Activated CD4-positive, alpha-beta memory T cell treated with anti-CD3 and anti-CD28 coated beads for 36 hours (primary cell): ENCODE data around the gene EXOSC3. TPM values are rescaled to one million over a fixed set of nuclear protein-coding genes. Genes with fewer than 3 reads are reported as not detected.
"Not testable (repeated sequence)": the region's sequence is repeated elsewhere in the genome, so short reads cannot be mapped to it uniquely, and the experiment has no call there.

Source experiments
- CTCF ChIA-PET: fragments of 350-600 bp; sonication (Branson Sonifier 250); formaldehyde crosslinking; loops from one replicate; lab custom pipeline; 2021; ENCODE audit warnings: antibody characterized with exemption, inconsistent platforms; lab: Charles Lee
- POLR2A ChIA-PET: fragments of 350-600 bp; sonication (Branson Sonifier 250); formaldehyde crosslinking; loops from one replicate; lab custom pipeline; 2021; ENCODE audit warnings: antibody characterized with exemption; lab: Charles Lee
- DNase-seq: peaks from one replicate; pipeline ENCODE4 v3.0.0-alpha.2; 2020
- H3K27ac Mint-ChIP-seq: one replicate; pipeline ENCODE4 v1.8.0; 2021; ENCODE audit warnings: mixed read lengths
- H3K27me3 Mint-ChIP-seq: one replicate; pipeline ENCODE4 v1.8.0; 2021; ENCODE audit warnings: mixed read lengths
- H3K36me3 Mint-ChIP-seq: one replicate; pipeline ENCODE4 v1.8.0; 2021; ENCODE audit warnings: mixed read lengths
- H3K4me1 Mint-ChIP-seq: one replicate; pipeline ENCODE4 v1.8.0; 2021; ENCODE audit warnings: low read depth, mixed read lengths
- H3K4me3 Mint-ChIP-seq: one replicate; pipeline ENCODE4 v1.8.0; 2021; ENCODE audit warnings: mild to moderate bottlenecking, mixed read lengths
- H3K9me3 Mint-ChIP-seq: one replicate; pipeline ENCODE4 v1.8.0; 2021; ENCODE audit warnings: mixed read lengths
- intact Hi-C: fragments of 100-400 bp; cut with micrococcal nuclease; formaldehyde crosslinking; loops from one replicate; pipeline ENCODE4 v1.15.1; 2023
- total RNA-seq, 2 experiments: library from RNA; stranded (reverse); gene quantifications; one replicate each; pipeline ENCODE4 v1.2.3, GENCODE V29; 2021

EXOSC3 gene
- 10 to 100 TPM; 97.5 to 97.9 TPM for total RNA-seq

- POLR2A ChIA-PET: interaction anchor here (0.8 to 3.3 kb wide), 8 partner anchors 13 to 585 kb away, joined by 3 to 28 read pairs (median 4); partner anchors contain the start of genes DCAF10, TOMM5 and TRMT10B
- intact Hi-C loops: loop anchor here (1.0 to 10.0 kb wide), 5 partner anchors 15 to 300 kb away; partner anchors contain the start of genes DCAF10, POLR1E and TRMT10B
- H3K27me3 Mint-ChIP-seq: no peaks in the 10 kb centered on the region
- H3K4me3 Mint-ChIP-seq: peak within 1 kb of the TSS; percentile 98
- CTCF ChIA-PET: interaction anchor here (1.0 to 1.1 kb wide), 3 partner anchors 11 to 118 kb away, joined by 3 read pairs; no protein-coding TSS in a partner anchor
- peak; percentile 93 for DNase-seq
- H3K27ac Mint-ChIP-seq: peak within 1 kb of the TSS; percentile 93
- H3K9me3 Mint-ChIP-seq: no peaks in the 10 kb centered on the region
- H3K4me1 Mint-ChIP-seq: peaks cover 38% of the 10 kb centered on the region
- peaks cover 34% of the 10 kb centered on the region for H3K36me3 Mint-ChIP-seq
Observed at GRCh38 chr9:37784616-37785483, at the start of gene EXOSC3. EXOSC3 (minus strand) TSS chr9:37785064; CDS start chr9:37785044, 20 bp downstream.

GRCh38 chr9:37827483-37828165 lies 42.8 kb upstream of the EXOSC3 start:
- Mint-ChIP-seq H3K36me3 (peaks cover 26% of the 10 kb centered on the region), H3K4me3 (no peak overlapping the region), H3K27ac (no peak overlapping the region), H3K4me1 (no peaks in the 10 kb centered on the region), H3K9me3 (no peaks in the 10 kb centered on the region), H3K27me3 (no peaks in the 10 kb centered on the region)
- CTCF ChIA-PET: no interaction called here
- POLR2A ChIA-PET: no interaction called here
- DNase-seq: no peak
- intact Hi-C loops: no loop called here

GRCh38 chr9:37825174-37825573 lies 40.3 kb upstream of the EXOSC3 start:
- CTCF ChIA-PET, intact Hi-C loops, H3K27ac Mint-ChIP-seq, H3K4me1 Mint-ChIP-seq, POLR2A ChIA-PET, H3K27me3 Mint-ChIP-seq, H3K4me3 Mint-ChIP-seq, H3K9me3 Mint-ChIP-seq, DNase-seq: not testable (repeated sequence)
- H3K36me3 Mint-ChIP-seq: peaks cover 42% of the 10 kb centered on the region

- H3K27me3 Mint-ChIP-seq: no peaks in the 10 kb centered on the region
- no peaks in the 10 kb centered on the region for H3K4me1 Mint-ChIP-seq
- no peaks in the 10 kb centered on the region for H3K9me3 Mint-ChIP-seq
- H3K27ac Mint-ChIP-seq: no peak overlapping the region
- intact Hi-C loops: no loop called here
- H3K4me3 Mint-ChIP-seq: no peak overlapping the region
- POLR2A ChIA-PET: no interaction called here
- DNase-seq: no peak
- H3K36me3 Mint-ChIP-seq: peaks cover 32% of the 10 kb centered on the region
- CTCF ChIA-PET: no interaction called here
Observed at GRCh38 chr9:37820142-37820541, 35.3 kb upstream of the EXOSC3 start.

GRCh38 chr9:37818849-37819248 lies 34.0 kb upstream of the EXOSC3 start:
- ChIA-PET CTCF (interaction anchor here (0.7 kb wide), 1 partner anchor 184 kb away, joined by 3 read pairs; no protein-coding TSS in a partner anchor), POLR2A (no interaction called here)
- H3K27me3 Mint-ChIP-seq: no peaks in the 10 kb centered on the region
- intact Hi-C loops: no loop called here
- no peaks in the 10 kb centered on the region for H3K9me3 Mint-ChIP-seq
- no peaks in the 10 kb centered on the region for H3K4me1 Mint-ChIP-seq
- H3K27ac Mint-ChIP-seq: no peak overlapping the region
- no peak overlapping the region for H3K4me3 Mint-ChIP-seq
- peaks cover 23% of the 10 kb centered on the region for H3K36me3 Mint-ChIP-seq
- no peak for DNase-seq

GRCh38 chr9:37812773-37813379 lies 28.0 kb upstream of the EXOSC3 start:
- ChIA-PET CTCF (interaction anchor here (0.8 to 1.1 kb wide), 2 partner anchors 11 to 63 kb away, joined by 3 to 4 read pairs; no protein-coding TSS in a partner anchor), POLR2A (no interaction called here)
- no peaks in the 10 kb centered on the region for H3K27me3 Mint-ChIP-seq
- no peak for DNase-seq
- H3K9me3 Mint-ChIP-seq: no peaks in the 10 kb centered on the region
- H3K36me3 Mint-ChIP-seq: peaks cover 2% of the 10 kb centered on the region
- H3K4me3 Mint-ChIP-seq: no peak overlapping the region
- H3K27ac Mint-ChIP-seq: no peak overlapping the region
- peaks cover 5% of the 10 kb centered on the region for H3K4me1 Mint-ChIP-seq
- intact Hi-C loops: no loop called here

- ChIA-PET CTCF (interaction anchor here (0.8 kb wide), 1 partner anchor 62 kb away, joined by 4 read pairs; no protein-coding TSS in a partner anchor), POLR2A (interaction anchor here (1.0 kb wide), 1 partner anchor 11 kb away, joined by 3 read pairs; no protein-coding TSS in a partner anchor)
- intact Hi-C loops: no loop called here
Observed at GRCh38 chr9:37811906-37812476, 27.1 kb upstream of the EXOSC3 start.

GRCh38 chr9:37809676-37810075 lies 24.8 kb upstream of the EXOSC3 start:
- POLR2A ChIA-PET: not testable (repeated sequence)

More at GRCh38 chr9:37811906-37812476, 27.1 kb upstream of the EXOSC3 start:
- no peak for DNase-seq
- H3K27me3 Mint-ChIP-seq: no peaks in the 10 kb centered on the region
- H3K36me3 Mint-ChIP-seq: peaks cover 5% of the 10 kb centered on the region
- no peak overlapping the region for H3K4me3 Mint-ChIP-seq
- no peak overlapping the region for H3K27ac Mint-ChIP-seq
- H3K4me1 Mint-ChIP-seq: peaks cover 6% of the 10 kb centered on the region
- no peaks in the 10 kb centered on the region for H3K9me3 Mint-ChIP-seq

GRCh38 chr9:37806271-37806670 lies 21.4 kb upstream of the EXOSC3 start:
- CTCF ChIA-PET: no interaction called here

More at GRCh38 chr9:37809676-37810075, 24.8 kb upstream of the EXOSC3 start:
- H3K4me3 Mint-ChIP-seq, CTCF ChIA-PET, H3K36me3 Mint-ChIP-seq, H3K27ac Mint-ChIP-seq, intact Hi-C loops, H3K9me3 Mint-ChIP-seq, H3K27me3 Mint-ChIP-seq, DNase-seq: not testable (repeated sequence)
- peaks cover 13% of the 10 kb centered on the region for H3K4me1 Mint-ChIP-seq

GRCh38 chr9:37801959-37802711 lies 17.3 kb upstream of the EXOSC3 start:
- H3K4me1 Mint-ChIP-seq: peaks cover 43% of the 10 kb centered on the region
- no peaks in the 10 kb centered on the region for H3K9me3 Mint-ChIP-seq
- POLR2A ChIA-PET: interaction anchor here (0.9 to 2.6 kb wide), 3 partner anchors 9 to 18 kb away, joined by 3 to 28 read pairs (median 3); partner anchors contain the start of gene EXOSC3
- H3K4me3 Mint-ChIP-seq: peak overlapping the region; percentile 93
- intact Hi-C loops: loop anchor here (5.0 kb wide), 3 partner anchors 35 to 210 kb away; partner anchors contain the start of genes SLC25A51 and TOMM5
- CTCF ChIA-PET: interaction anchor here (0.7 to 1.0 kb wide), 3 partner anchors 11 to 101 kb away, joined by 3 read pairs; no protein-coding TSS in a partner anchor
- DNase-seq: no peak
- H3K27ac Mint-ChIP-seq: no peak overlapping the region
- peaks cover 4% of the 10 kb centered on the region for H3K36me3 Mint-ChIP-seq
- H3K27me3 Mint-ChIP-seq: no peaks in the 10 kb centered on the region

More at GRCh38 chr9:37806271-37806670, 21.4 kb upstream of the EXOSC3 start:
- no peak overlapping the region for H3K27ac Mint-ChIP-seq
- no peak for DNase-seq
- intact Hi-C loops: no loop called here
- no peak overlapping the region for H3K4me3 Mint-ChIP-seq
- H3K4me1 Mint-ChIP-seq: peaks cover 32% of the 10 kb centered on the region
- POLR2A ChIA-PET: no interaction called here
- no peaks in the 10 kb centered on the region for H3K27me3 Mint-ChIP-seq
- H3K9me3 Mint-ChIP-seq: no peaks in the 10 kb centered on the region
- H3K36me3 Mint-ChIP-seq: peaks cover 5% of the 10 kb centered on the region
